NCI-H524 (cell line): ENCODE results near the gene PPARD.
"Not testable (repeated sequence)": the region's sequence is repeated elsewhere in the genome, so short reads cannot be mapped to it uniquely, and the experiment has no call there.

ENCODE experiments used
- DNase-seq, 2 experiments: peaks; one replicate each; lab custom pipeline; 2025; lab: John Stamatoyannopoulos, UW

PPARD gene

DNA sequence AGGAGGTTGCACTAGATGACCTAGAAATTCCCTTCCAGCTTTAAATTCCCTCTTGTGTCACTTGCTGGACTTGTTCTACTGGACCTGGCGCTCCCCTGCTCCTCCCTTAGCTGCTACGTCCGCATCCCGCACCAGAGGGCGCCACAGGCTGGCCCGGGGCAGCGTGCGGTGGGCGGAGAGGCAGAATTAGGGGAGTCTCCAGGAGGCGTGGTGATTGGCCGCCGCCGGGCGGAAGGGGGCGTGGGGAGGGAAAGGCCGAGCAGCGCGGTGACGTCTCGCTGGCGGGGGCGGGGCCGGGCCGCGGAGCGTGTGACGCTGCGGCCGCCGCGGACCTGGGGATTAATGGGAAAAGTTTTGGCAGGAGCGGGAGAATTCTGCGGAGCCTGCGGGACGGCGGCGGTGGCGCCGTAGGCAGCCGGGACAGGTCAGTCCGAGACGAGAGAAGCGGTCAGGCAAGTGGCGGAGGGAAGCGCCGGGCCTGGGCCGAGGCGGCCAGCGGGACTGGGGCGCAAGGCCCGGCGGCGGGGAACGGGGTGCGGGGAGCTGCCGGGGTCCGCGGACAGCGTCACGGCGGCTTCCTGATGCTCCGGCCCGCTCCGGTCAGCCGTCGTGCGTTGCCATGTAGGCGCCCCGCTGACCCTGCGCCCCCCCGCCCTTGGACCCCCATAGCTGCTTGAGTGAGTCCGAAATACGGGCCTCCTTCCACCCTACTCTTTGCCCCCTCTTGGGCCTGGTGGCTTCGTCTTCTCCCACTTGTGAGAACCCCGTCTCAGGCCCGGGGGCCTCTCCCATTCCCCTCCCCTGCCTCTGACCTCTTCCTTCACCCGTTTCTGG is at the start of gene PPARD:
TSS of gene PPARD (plus strand) at position 301 of the 834 bp plus-strand sequence. CDS start 68,530 bp downstream, outside the sequence.
- peak; percentile 87 to 94 for DNase-seq

DNA sequence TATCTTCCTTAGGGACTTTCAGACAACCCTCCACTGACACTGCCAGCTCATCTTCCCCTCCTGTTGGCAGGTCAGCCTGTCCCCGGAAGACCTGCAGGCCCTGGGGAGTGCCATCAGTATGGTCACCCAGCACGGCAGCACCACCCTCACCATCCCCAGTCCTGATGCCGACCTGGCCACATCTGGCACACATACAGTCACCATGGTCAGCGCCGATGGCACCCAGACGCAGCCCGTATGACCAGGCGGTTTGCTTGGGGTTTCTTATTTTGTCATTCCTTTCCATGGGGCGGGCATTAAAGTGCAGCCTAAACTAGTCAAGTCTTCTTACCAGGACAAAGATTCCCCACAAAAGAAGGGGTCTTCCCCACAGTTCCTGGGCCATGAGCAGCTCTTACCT is 48.7 kb upstream of the PPARD start:
- no peak for DNase-seq

- DNase-seq: peak in 1 of 2 experiments; percentile 44
Observed at GRCh38 chr6:35294308-35294945, 47.9 kb upstream of the PPARD start.

DNA sequence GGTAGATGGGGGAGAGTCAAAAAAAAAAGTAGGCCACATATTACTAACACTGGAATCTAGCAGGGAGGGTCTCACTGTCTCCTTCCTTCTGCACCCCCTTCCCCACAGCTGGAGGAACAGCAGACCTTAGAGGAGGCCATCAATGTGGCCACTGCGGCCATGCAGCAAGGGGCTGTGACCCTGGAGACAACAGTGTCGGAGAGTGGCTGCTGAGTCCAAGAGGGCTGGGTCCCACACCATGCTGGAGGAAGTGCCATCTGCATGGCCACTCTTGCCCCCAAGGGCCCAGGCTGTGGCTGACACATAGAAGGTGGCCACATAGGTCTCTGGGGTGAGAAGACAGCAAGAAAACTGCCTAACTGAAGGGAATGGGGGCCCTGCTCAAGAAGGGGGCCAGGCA is 47.3 kb upstream of the PPARD start:
- DNase-seq: no peak

DNA sequence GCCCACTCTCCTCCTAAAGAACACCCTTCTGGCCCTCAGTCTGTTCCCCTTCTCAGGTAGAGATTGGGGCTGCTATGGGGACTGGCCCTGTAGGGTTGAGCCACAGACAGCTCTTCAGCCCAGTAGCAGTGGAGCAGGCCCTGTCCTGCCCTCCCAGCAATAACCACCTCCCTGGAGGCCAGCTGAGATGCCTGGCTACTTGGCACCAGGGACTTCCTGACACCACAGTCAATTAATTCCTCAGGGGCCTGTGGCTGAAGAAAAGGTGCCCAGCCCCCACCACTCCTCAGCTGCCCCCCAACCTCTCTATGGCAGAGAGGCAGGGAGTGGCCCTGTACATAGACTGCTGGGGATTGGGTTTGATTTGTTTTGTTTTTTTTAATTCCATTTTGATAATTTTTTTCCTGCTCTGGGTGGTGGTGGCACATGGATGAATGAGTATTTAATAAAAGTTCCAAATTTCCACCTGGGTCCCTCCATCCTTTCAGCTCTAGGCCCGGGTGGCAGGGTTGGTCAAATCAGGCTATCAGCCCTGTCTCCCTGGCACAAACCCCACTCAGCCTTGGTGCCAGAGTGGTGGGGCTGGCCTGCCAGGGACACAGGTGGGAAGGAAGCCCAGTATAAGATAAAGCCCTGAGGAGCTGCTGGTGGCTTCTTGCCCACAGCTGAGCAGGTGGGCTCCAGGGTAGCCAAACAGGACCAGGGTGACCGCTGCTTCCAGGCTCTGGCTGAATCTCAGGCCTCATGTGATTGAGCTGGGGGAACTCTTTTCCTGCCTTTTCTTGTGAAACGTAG is 46.6 kb upstream of the PPARD start:
- DNase-seq: no peak

GRCh38 chr6:35296931-35297600 is 45.3 kb upstream of the PPARD start:
- DNase-seq: peak in 1 of 2 experiments; percentile 13

DNA sequence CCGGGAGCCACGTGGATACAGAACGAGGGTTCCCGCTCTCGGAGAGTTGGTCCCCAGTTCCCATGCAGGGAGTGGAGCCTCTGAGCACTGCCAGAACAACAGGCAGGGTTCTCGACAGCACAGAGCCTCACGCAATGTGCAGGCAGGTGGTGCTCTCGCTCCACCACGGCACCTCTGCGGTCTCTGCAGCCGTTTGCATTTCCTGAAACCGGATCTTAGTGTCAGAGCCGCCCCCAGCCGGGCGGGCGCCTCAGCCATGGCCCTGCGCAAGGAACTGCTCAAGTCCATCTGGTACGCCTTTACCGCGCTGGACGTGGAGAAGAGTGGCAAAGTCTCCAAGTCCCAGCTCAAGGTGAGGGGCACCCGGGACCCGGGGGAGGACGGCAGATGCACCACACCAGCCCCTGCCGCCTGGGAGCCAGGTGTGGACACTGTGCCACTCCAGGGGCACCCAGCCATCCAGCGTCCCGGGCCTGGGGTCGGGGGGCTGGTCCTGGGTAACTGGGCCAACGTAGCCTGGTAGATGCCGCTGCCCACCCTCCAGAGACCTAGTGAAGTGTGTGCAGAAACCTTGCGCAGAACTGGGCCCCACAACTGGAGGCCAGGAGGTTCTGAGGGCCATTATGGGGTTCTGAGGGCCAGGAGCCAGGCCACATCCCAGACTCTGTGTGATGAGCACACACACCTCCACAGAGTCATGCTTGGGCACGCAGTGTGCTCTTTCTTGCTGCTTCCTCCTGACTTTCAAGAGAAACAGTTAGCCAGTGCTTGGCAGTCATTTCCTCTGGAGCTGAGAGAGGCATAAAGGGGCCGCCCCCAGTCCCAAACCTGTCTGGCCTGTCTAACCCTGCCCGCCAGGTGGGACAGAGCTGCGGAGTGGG is 44.5 kb upstream of the PPARD start, which contains the start of gene DEF6:
TSS of gene DEF6 (plus strand) at position 218 of the 881 bp plus-strand sequence. CDS start at position 257, 39 bp downstream.
- peak; percentile 71 to 92 for DNase-seq

- DNase-seq: no peak
Observed at GRCh38 chr6:35298625-35299140, 43.7 kb upstream of the PPARD start.

GRCh38 chr6:35299674-35300073 is 42.7 kb upstream of the PPARD start:
- DNase-seq: no peak

- no peak for DNase-seq
Observed at GRCh38 chr6:35300848-35301247, 41.5 kb upstream of the PPARD start.

DNA sequence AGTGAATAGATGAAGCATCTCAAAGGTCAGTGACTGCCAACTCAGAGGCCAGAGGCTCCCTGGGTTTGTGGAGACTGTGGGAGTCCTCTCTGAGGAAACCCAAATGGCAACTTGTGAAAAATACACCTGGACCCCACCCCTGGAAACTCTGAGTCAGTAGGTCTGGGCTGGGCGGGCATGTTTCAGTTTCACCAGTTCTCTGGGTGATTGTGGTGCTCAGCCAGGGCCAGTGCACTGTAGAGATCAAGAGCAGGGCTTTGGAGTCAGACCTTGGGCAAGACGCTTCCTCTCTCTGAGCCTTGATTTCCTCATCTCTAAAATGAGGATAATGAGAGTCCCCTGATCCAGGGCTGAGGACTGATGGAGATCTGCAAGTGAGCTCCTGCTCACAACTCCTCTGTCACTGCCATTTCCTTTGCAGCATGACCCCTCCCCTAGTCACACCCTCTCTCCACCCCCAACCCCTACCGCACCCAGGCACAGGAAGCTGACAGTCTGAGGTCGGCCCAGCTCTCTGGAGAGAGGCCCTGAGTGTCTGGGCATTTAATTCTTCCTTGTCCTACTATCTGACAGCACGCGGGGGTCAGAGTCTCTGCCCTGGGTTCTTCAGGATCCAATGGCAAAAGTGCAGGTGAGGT is 39.6 kb upstream of the PPARD start:
- DNase-seq: no peak

GRCh38 chr6:35304299-35304698 is 38.1 kb upstream of the PPARD start:
- DNase-seq: no peak

DNA sequence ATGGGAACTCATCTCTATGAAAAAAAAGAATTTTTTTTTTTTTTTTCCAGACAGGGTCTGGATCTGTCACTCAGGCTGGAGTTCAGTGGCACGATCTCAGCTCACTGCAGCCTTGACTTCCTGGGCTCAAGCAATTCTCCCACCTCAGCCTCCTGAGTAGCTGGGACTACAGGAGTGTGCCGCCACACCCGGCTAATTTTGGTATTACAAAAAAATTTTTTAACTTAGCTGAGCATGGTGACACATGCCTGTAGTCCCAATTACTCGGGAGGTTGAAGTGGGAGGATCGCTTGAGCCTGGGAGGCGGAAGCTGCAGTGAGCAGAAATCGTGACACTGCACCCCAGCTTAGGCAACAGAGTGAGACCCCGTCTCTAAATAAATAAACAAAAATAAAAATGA is 37.2 kb upstream of the PPARD start:
- DNase-seq: peak; percentile 3 to 10

DNA sequence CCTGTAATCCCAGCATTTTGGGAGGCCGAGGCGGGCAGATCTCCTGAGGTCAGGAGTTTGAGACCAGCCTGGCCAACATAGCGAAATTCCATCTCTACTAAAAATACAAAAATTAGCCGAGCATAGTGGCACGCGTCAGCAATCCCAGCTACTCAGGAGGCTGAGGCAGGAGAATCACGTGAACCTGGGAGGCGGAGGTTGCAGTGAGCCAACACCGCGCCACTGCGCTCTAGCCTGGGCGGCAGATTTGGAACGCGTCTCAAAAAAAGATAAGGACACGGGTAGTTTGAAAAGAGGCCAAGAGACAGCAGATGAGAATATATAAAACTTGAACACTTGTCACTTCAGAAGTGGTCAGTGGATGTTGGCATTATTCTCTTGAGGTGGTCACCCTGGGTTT is 35.2 kb upstream of the PPARD start:
- not testable (repeated sequence) for DNase-seq

GRCh38 chr6:35308543-35308942 is 33.8 kb upstream of the PPARD start:
- not testable (repeated sequence) for DNase-seq

GRCh38 chr6:35309611-35310264 is 32.6 kb upstream of the PPARD start:
- no peak for DNase-seq

DNA sequence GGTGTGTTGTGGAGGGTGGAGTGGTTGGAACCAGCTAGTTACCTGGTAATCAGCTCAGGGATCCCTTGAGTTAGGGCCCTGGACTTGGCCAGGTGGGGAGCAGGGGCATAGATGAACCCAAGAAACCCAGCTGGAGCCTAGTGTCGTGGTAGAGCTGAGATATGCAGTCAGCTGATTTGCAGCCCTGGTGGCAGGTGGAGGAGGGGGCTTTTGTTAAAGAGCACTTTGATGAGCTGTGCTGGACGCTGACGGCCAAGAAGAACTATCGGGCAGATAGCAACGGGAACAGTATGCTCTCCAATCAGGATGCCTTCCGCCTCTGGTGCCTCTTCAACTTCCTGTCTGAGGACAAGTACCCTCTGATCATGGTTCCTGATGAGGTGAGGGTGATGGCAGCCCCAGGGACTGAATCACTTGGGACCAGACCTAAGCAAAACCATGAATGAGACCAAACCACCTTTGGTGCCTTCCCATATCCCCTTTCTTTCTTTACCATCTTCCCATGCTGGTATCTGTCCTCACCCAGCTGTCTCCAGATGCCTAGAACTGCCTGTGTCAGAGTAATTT is 32.0 kb upstream of the PPARD start:
- no peak for DNase-seq

GRCh38 chr6:35311390-35312075 is 30.8 kb upstream of the PPARD start:
- DNase-seq: no peak
